Adrenal gland (tissue), 5 donors: Measurements from ENCODE around the gene FRMD5.

Experiments
- CTCF ChIP-seq, 6 experiments: fragments of 450-650 bp in 4 of 6; fragments of 200-600 bp in 2 of 6; sonication (generic) in 1 of 6; IDR thresholded peaks; 1 replicate in 5 of 6; 2 replicates in 1 of 6; pipeline versions ENCODE4 v1.5.1 to v1.8.0; 2016 to 2021; ENCODE audit warnings: antibody characterized with exemption in 6 of 6, mild to moderate bottlenecking in 2 of 6, moderate library complexity in 1 of 6
- POLR2A ChIP-seq, 2 donors: fragments of 450-650 bp; IDR thresholded peaks; one replicate each; pipeline ENCODE4 v1.6.1; 2017; ENCODE audit warnings: antibody characterized with exemption in 2 of 2, mild to moderate bottlenecking in 2 of 2, moderate library complexity in 1 of 2
- donor health status: DM: no; HTN: no; CAD: no.

GRCh38 chr15:44128443-44128842 is 66.6 kb downstream of the FRMD5 start:
- TF ChIP-seq CTCF (IDR thresholded peaks at IDR 0.05) (no peak), POLR2A (IDR thresholded peaks at IDR 0.05) (no peak)
